Measurements from ENCODE around the gene GARIN5A. TPM values are rescaled to one million over a fixed set of nuclear protein-coding genes. Genes with fewer than 3 reads are reported as not detected.

GARIN5A gene
- total RNA-seq, 5 donors from 2014 or later (not counting 1 experiment from before 2014, with no cell fraction given), result 0.60 to 1.2 (median 0.67) TPM; not detected in 1

DNA sequence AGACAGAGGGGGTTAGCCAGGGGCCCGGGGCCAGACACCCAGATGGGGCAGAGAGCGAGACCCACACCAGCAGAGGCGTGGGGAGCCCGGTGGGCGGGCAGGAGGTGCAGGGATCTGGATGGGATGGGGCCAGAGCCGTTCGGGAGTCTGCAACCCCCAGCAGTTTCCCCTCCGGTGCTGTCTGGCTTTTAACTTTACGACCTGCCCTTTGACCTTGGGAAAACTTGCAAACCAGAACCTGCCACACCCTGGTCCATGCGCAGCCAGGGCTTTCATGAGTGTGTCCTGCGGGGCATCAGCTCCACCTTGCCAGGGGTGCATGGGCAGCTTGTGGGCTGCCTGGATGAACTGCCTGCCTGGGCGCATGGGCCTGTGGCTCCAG lies 24.5 kb upstream of the GARIN5A start:
- Histone ChIP-seq H3K4me3 (ENCODE audit: control insufficient read depth in 1 of 2, extremely low read depth in 1 of 2, low read length in 1 of 2) (no peak overlapping the region), H3K27me3 (replicated peaks in 1 of 2; ENCODE audit: control insufficient read depth in 2 of 2, extremely low read depth in 1 of 2, insufficient read depth in 2 of 2, low read length in 1 of 2) (no peaks in the 10 kb centered on the region), H3K4me1 (ENCODE audit: control insufficient read depth in 1 of 2, extremely low read depth in 1 of 2, insufficient read depth in 2 of 2, low read length in 2 of 2) (no peaks in the 10 kb centered on the region), H3K36me3 (ENCODE audit: control insufficient read depth in 2 of 2, extremely low read depth in 1 of 2, insufficient read depth in 1 of 2, low read length in 1 of 2) (no peaks in the 10 kb centered on the region), H3K9me3 (no peaks in the 10 kb centered on the region), H3K27ac (ENCODE audit: low read length) (no peak overlapping the region)
- no peak overlapping the region for H3K27ac Mint-ChIP-seq
- ATAC-seq (replicated peaks in 1 of 4) (no peak), DNase-seq (no peak)
- H3K4me3 Mint-ChIP-seq, result no peak overlapping the region
- H3K27me3 Mint-ChIP-seq, result no peaks in the 10 kb centered on the region
- 86% methylated on average over 10 of the region's 12 CpGs for WGBS (ENCODE audit: insufficient coverage)
- POLR2A ChIA-PET, result no interaction called here
- CTCF ChIA-PET, result no interaction called here
- H3K36me3 Mint-ChIP-seq, result no peaks in the 10 kb centered on the region
- no peaks in the 10 kb centered on the region for H3K4me1 Mint-ChIP-seq
- no peaks in the 10 kb centered on the region for H3K9me3 Mint-ChIP-seq

DNA sequence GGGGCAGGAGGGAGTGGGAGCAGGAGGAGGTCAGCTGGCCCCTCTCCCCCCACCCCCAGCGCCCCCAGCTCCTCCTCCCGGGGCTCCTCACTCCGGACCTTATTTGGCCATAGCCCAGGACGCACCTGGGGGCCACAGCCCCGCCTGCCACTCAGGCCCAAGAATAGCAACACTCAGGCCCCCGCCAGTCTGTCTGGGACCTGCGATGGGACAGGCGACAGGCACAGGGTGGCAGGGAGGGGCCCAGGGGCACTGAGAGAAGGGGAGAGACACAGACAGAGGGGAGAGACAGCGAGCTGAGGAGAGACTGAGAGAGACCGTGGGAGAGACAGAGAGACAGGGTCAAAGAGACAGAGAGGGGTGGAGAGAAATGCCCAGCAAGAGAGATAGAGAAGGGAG lies 24.1 kb upstream of the GARIN5A start:
- H3K4me3 ChIP-seq (ENCODE audit: control insufficient read depth in 1 of 2, extremely low read depth in 1 of 2, low read length in 1 of 2), result no peak overlapping the region
- ATAC-seq (replicated peaks in 1 of 4) (no peak), DNase-seq (no peak)
- Mint-ChIP-seq H3K4me3 (no peak overlapping the region), H3K27ac (no peak overlapping the region), H3K4me1 (no peaks in the 10 kb centered on the region), H3K9me3 (no peaks in the 10 kb centered on the region), H3K27me3 (no peaks in the 10 kb centered on the region), H3K36me3 (no peaks in the 10 kb centered on the region)
- 84% methylated on average over 6 of the region's 10 CpGs for WGBS (ENCODE audit: insufficient coverage)
- POLR2A ChIA-PET, result no interaction called here
- no peaks in the 10 kb centered on the region for H3K36me3 ChIP-seq (ENCODE audit: control insufficient read depth in 2 of 2, extremely low read depth in 1 of 2, insufficient read depth in 1 of 2, low read length in 1 of 2)
- H3K27ac ChIP-seq (ENCODE audit: low read length), result no peak overlapping the region
- CTCF ChIA-PET, result no interaction called here
- H3K27me3 ChIP-seq (replicated peaks in 1 of 2; ENCODE audit: control insufficient read depth in 2 of 2, extremely low read depth in 1 of 2, insufficient read depth in 2 of 2, low read length in 1 of 2), result no peaks in the 10 kb centered on the region
- no peaks in the 10 kb centered on the region for H3K4me1 ChIP-seq (ENCODE audit: control insufficient read depth in 1 of 2, extremely low read depth in 1 of 2, insufficient read depth in 2 of 2, low read length in 2 of 2)
- H3K9me3 ChIP-seq, result no peaks in the 10 kb centered on the region

DNA sequence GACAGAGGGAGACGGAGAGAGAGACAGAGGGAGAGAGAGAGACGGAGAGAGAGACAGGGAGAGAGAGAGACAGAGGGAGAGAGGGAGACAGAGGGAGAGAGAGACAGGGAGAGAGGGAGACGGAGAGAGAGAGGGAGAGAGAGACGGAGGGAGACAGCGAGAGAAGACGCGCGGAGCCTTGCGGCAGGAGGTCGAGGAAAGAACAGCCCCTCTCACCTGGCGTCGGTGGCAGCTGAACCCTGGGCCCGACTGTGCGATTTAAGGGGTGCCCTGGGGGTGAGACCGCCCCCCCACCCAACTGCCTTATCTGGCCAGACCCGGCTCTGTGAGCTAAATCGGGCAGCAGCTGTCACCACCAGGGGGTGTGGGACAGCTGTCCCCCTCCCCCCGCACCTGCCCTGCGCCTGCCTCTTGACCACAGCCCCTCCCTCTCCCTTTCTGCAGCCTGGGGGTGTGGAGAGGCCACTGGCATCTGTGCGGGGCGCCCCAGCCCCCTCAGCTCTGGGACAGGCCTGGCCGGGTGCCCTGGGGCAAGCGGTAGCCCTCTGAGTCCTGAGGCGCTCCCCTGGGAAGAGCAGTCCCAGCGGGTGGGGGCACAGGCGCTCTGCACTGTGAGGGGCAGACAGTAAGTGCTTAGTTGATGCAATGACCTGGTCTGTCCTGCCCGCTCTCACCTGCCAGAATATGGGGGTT lies 23.6 kb upstream of the GARIN5A start:
- no peak overlapping the region for H3K27ac ChIP-seq (ENCODE audit: low read length)
- Mint-ChIP-seq H3K4me3 (no peak overlapping the region), H3K27me3 (no peaks in the 10 kb centered on the region), H3K27ac (no peak overlapping the region), H3K36me3 (peaks cover 2% of the 10 kb centered on the region), H3K9me3 (no peaks in the 10 kb centered on the region), H3K4me1 (no peaks in the 10 kb centered on the region)
- DNase-seq, result peak in 1 of 35 experiments; percentile 53
- H3K27me3 ChIP-seq (replicated peaks in 1 of 2; ENCODE audit: control insufficient read depth in 2 of 2, extremely low read depth in 1 of 2, insufficient read depth in 2 of 2, low read length in 1 of 2), result no peaks in the 10 kb centered on the region
- CTCF ChIA-PET, result no interaction called here
- peak in 2 of 4 experiments; percentile 20 to 27 for ATAC-seq (replicated peaks in 1 of 4)
- POLR2A ChIA-PET, result no interaction called here
- H3K4me3 ChIP-seq (ENCODE audit: control insufficient read depth in 1 of 2, extremely low read depth in 1 of 2, low read length in 1 of 2), result no peak overlapping the region
- WGBS (ENCODE audit: insufficient coverage), result 67% methylated on average over 9 of the region's 27 CpGs
- no peaks in the 10 kb centered on the region for H3K9me3 ChIP-seq
- no peaks in the 10 kb centered on the region for H3K36me3 ChIP-seq (ENCODE audit: control insufficient read depth in 2 of 2, extremely low read depth in 1 of 2, insufficient read depth in 1 of 2, low read length in 1 of 2)
- H3K4me1 ChIP-seq (ENCODE audit: control insufficient read depth in 1 of 2, extremely low read depth in 1 of 2, insufficient read depth in 2 of 2, low read length in 2 of 2), result no peaks in the 10 kb centered on the region

DNA sequence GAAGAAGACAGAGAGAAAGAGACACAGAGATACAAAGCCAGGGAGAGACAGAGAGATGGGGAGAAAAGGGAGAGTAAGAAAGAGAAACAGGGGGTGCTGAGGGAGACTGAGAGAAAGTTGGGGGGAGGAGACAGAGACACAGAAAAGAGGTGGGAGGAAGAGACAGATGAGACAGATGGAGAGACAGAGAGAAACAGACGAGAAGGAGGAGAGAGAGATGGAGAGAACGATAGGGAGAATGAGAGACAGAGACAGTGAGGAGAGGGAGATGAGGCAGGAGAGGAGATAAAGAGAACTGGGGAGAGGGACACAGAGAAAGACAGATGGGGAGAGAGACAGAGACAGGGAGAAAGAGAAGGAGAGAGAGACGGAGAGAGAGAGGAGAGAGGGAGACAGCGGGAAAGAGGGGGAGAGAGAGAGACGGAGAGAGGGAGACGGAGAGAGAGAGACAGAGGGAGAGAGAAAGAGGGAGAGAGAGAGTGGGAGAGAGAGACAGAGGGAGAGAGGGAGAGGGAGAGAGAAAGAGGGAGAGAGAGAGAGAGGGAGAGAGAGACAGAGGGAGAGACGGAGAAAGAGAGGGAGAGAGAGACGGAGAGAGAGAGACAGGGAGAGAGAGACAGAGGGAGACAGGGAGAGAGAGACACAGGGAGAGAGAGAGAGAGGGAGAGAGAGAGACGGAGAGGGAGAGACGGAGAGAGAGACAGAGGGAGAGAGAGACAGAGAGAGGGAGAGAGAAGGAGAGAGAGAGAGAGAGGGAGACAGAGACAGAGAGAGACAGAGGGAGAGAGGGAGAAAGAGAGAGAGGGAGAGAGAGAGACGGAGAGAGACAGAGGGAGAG lies 21.8 kb upstream of the GARIN5A start:
- ChIA-PET POLR2A (no interaction called here), CTCF (no interaction called here)
- H3K4me1 Mint-ChIP-seq, result no peaks in the 10 kb centered on the region
- no peaks in the 10 kb centered on the region for H3K36me3 ChIP-seq (ENCODE audit: control insufficient read depth in 2 of 2, extremely low read depth in 1 of 2, insufficient read depth in 1 of 2, low read length in 1 of 2)
- no peak overlapping the region for H3K4me3 ChIP-seq (ENCODE audit: control insufficient read depth in 1 of 2, extremely low read depth in 1 of 2, low read length in 1 of 2)
- no peaks in the 10 kb centered on the region for H3K27me3 Mint-ChIP-seq
- no peaks in the 10 kb centered on the region for H3K4me1 ChIP-seq (ENCODE audit: control insufficient read depth in 1 of 2, extremely low read depth in 1 of 2, insufficient read depth in 2 of 2, low read length in 2 of 2)
- peaks cover 4% of the 10 kb centered on the region for H3K36me3 Mint-ChIP-seq
- no peaks in the 10 kb centered on the region for H3K27me3 ChIP-seq (replicated peaks in 1 of 2; ENCODE audit: control insufficient read depth in 2 of 2, extremely low read depth in 1 of 2, insufficient read depth in 2 of 2, low read length in 1 of 2)
- H3K9me3 Mint-ChIP-seq, result no peaks in the 10 kb centered on the region
- H3K9me3 ChIP-seq, result no peaks in the 10 kb centered on the region
- no peak for ATAC-seq (replicated peaks in 1 of 4)
- no peak overlapping the region for H3K27ac Mint-ChIP-seq
- H3K27ac ChIP-seq (ENCODE audit: low read length), result no peak overlapping the region
- H3K4me3 Mint-ChIP-seq, result no peak overlapping the region
- DNase-seq, result no peak
- 94% methylated on average over 9 of the region's 11 CpGs for WGBS (ENCODE audit: insufficient coverage)

DNA sequence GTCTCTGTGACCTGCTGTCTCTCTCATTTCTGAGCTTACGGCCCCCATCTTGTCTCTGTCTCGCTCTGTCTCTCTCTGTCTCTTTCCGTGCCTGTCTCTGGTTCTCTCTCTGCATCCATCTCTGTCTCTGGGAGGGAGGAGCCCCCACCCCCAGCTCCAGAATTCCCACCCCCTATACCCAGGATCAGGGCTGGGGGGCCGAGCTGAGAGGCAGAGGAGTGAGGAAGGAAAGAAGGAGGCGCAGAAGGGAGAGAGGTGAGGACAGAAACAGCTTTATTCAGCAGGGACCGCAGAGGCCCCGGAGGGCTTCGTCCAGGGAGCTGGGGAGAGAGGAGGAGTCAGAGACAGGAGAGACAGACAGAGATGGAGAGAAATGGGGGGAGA lies 20.4 kb upstream of the GARIN5A start:
- no peak overlapping the region for H3K27ac ChIP-seq (ENCODE audit: low read length)
- POLR2A ChIA-PET, result no interaction called here

DNA sequence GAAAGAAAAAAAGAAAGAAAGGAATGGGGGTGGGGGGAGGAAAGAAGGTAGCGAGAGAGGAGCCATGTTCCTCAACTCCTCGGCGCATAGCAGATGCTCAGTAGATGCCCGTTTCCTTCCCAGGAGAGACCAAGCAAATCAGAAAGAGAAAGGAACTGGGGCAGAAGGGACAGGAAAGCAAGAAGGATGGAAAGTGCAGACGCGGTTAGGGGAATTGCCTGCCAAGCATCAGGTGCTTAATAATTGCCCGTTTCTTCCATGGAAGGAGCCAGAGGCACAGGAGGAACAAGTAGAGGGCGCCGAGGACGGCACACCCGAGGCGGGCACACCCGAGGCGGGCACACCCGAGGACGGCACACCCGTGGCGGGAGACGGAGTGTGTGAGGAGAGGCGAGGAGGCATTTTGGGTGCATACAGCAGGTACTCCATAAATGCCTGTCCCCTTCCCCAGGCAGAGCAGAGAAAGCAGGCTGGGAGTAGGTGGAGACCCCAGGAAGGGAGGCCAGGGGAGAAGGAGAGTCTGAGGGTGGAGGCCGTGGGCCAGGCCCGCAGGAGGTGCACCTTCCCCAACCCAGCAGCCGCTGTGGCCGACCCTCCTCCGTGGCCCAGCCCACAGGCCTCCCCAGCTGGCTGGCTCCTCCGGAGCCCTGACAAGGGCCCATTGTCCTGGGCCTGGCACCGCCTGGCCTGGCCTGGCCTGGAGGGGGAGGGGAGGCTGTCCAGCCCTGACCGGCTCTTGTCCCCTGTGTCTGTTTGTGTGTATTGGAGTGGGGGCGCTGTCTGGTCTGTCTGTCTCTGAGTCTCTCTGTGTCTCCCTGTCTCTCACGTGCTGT lies 19.8 kb upstream of the GARIN5A start:
- Mint-ChIP-seq H3K27me3 (no peaks in the 10 kb centered on the region), H3K27ac (no peak overlapping the region), H3K4me1 (peaks cover 11 to 12% (median 11%) of the 10 kb centered on the region in 3 donors), H3K4me3 (no peak overlapping the region), H3K9me3 (no peaks in the 10 kb centered on the region), H3K36me3 (peaks cover 4% of the 10 kb centered on the region)
- ATAC-seq (replicated peaks in 1 of 4) (no peak), DNase-seq (no peak)
- Histone ChIP-seq H3K4me1 (ENCODE audit: control insufficient read depth in 1 of 2, extremely low read depth in 1 of 2, insufficient read depth in 2 of 2, low read length in 2 of 2) (peaks cover 6 to 14% of the 10 kb centered on the region in 2 experiments), H3K27me3 (replicated peaks in 1 of 2; ENCODE audit: control insufficient read depth in 2 of 2, extremely low read depth in 1 of 2, insufficient read depth in 2 of 2, low read length in 1 of 2) (no peaks in the 10 kb centered on the region), H3K4me3 (ENCODE audit: control insufficient read depth in 1 of 2, extremely low read depth in 1 of 2, low read length in 1 of 2) (no peak overlapping the region), H3K36me3 (ENCODE audit: control insufficient read depth in 2 of 2, extremely low read depth in 1 of 2, insufficient read depth in 1 of 2, low read length in 1 of 2) (no peaks in the 10 kb centered on the region), H3K27ac (ENCODE audit: low read length) (no peak overlapping the region), H3K9me3 (no peaks in the 10 kb centered on the region)
- CTCF ChIA-PET, result no interaction called here
- WGBS (ENCODE audit: insufficient coverage), result 91% methylated on average over 21 of the region's 30 CpGs
- POLR2A ChIA-PET, result no interaction called here

More for the DNA sequence above, 20.4 kb upstream of the GARIN5A start:
- H3K36me3 Mint-ChIP-seq, result peaks cover 4% of the 10 kb centered on the region
- Histone ChIP-seq H3K9me3 (no peaks in the 10 kb centered on the region), H3K4me1 (ENCODE audit: control insufficient read depth in 1 of 2, extremely low read depth in 1 of 2, insufficient read depth in 2 of 2, low read length in 2 of 2) (peaks cover 2 to 8% of the 10 kb centered on the region in 2 experiments), H3K27me3 (replicated peaks in 1 of 2; ENCODE audit: control insufficient read depth in 2 of 2, extremely low read depth in 1 of 2, insufficient read depth in 2 of 2, low read length in 1 of 2) (no peaks in the 10 kb centered on the region), H3K36me3 (ENCODE audit: control insufficient read depth in 2 of 2, extremely low read depth in 1 of 2, insufficient read depth in 1 of 2, low read length in 1 of 2) (no peaks in the 10 kb centered on the region), H3K4me3 (ENCODE audit: control insufficient read depth in 1 of 2, extremely low read depth in 1 of 2, low read length in 1 of 2) (no peak overlapping the region)
- no peak for ATAC-seq (replicated peaks in 1 of 4)
- peaks cover 5 to 6% (median 5%) of the 10 kb centered on the region in 3 donors for H3K4me1 Mint-ChIP-seq
- CTCF ChIA-PET, result no interaction called here
- H3K27me3 Mint-ChIP-seq, result no peaks in the 10 kb centered on the region
- no peaks in the 10 kb centered on the region for H3K9me3 Mint-ChIP-seq
- no peak for DNase-seq
- 97% methylated on average over 4 of the region's 8 CpGs for WGBS (ENCODE audit: insufficient coverage)
- H3K27ac Mint-ChIP-seq, result no peak overlapping the region
- H3K4me3 Mint-ChIP-seq, result no peak overlapping the region
